ENCODE results near the gene ZBTB38. TPM values are rescaled to one million over a fixed set of nuclear protein-coding genes. Genes with fewer than 3 reads are reported as not detected.

The ZBTB38 gene
- total RNA-seq, 1 donor from 2014 or later, result 24.5 TPM

GRCh38 chr3:141410846-141411245 lies 42.5 kb downstream of the ZBTB38 start:
- H3K36me3 Mint-ChIP-seq, result peaks cover 33% of the 10 kb centered on the region
- no peak overlapping the region for H3K27ac ChIP-seq
- H3F3A ChIP-seq (ENCODE audit: low read depth), result peaks cover 14% of the 10 kb centered on the region
- H4K20me1 ChIP-seq (ENCODE audit: low read depth), result no peaks in the 10 kb centered on the region
- no peak for DNase-seq (ENCODE audit: low spot score)
- H2AFZ ChIP-seq (replicated peaks), result no peak overlapping the region
- no peak overlapping the region for H3K4me3 Mint-ChIP-seq
- no peak overlapping the region for H3K4me3 ChIP-seq
- TF ChIP-seq EZH2 (IDR thresholded peaks at IDR 0.05) (no peak), EZH2phosphoT487 (IDR thresholded peaks at IDR 0.05) (no peak)
- peaks cover 37% of the 10 kb centered on the region for H3K4me1 Mint-ChIP-seq
- H3K9me3 Mint-ChIP-seq, result no peaks in the 10 kb centered on the region
- no peak overlapping the region for H3K9ac ChIP-seq
- no peaks in the 10 kb centered on the region for H3K36me3 ChIP-seq
- H3K27me3 ChIP-seq, result no peaks in the 10 kb centered on the region
- no peaks in the 10 kb centered on the region for H3K27me3 Mint-ChIP-seq (ENCODE audit: insufficient read depth, low read depth)
- no peaks in the 10 kb centered on the region for H3K9me3 ChIP-seq (ENCODE audit: low read depth)
- H3K4me1 ChIP-seq, result peaks cover 17% of the 10 kb centered on the region
- no peaks in the 10 kb centered on the region for H3K79me2 ChIP-seq (ENCODE audit: low read depth)
- H3K4me2 ChIP-seq, result no peak overlapping the region
- H3K27ac Mint-ChIP-seq, result no peak overlapping the region

- Histone ChIP-seq H4K20me1 (ENCODE audit: low read depth) (no peaks in the 10 kb centered on the region), H3K9me3 (ENCODE audit: low read depth) (no peaks in the 10 kb centered on the region), H3K4me1 (peaks cover 17% of the 10 kb centered on the region), H3K79me2 (ENCODE audit: low read depth) (no peaks in the 10 kb centered on the region), H3K36me3 (no peaks in the 10 kb centered on the region), H2AFZ (replicated peaks) (peak overlapping the region; percentile 98), H3K4me2 (no peak overlapping the region), H3F3A (ENCODE audit: low read depth) (peaks cover 14% of the 10 kb centered on the region), H3K9ac (no peak overlapping the region), H3K27me3 (no peaks in the 10 kb centered on the region), H3K27ac (no peak overlapping the region), H3K4me3 (no peak overlapping the region)
- Mint-ChIP-seq H3K4me3 (no peak overlapping the region), H3K4me1 (peaks cover 42% of the 10 kb centered on the region), H3K9me3 (no peaks in the 10 kb centered on the region), H3K36me3 (peaks cover 29% of the 10 kb centered on the region), H3K27me3 (ENCODE audit: insufficient read depth, low read depth) (no peaks in the 10 kb centered on the region), H3K27ac (no peak overlapping the region)
- DNase-seq (ENCODE audit: low spot score), result no peak
- TF ChIP-seq CTCF (IDR thresholded peaks at IDR 0.05) (no peak), EZH2phosphoT487 (IDR thresholded peaks at IDR 0.05) (no peak), EZH2 (IDR thresholded peaks at IDR 0.05) (no peak)
Measured at GRCh38 chr3:141411251-141411771, 43.0 kb downstream of the ZBTB38 start.

GRCh38 chr3:141412087-141412935 lies 44.0 kb downstream of the ZBTB38 start:
- peak; percentile 44 for DNase-seq (ENCODE audit: low spot score)
- peaks cover 17% of the 10 kb centered on the region for H3K4me1 ChIP-seq
- no peaks in the 10 kb centered on the region for H3K9me3 Mint-ChIP-seq
- peak overlapping the region; percentile 98 for H2AFZ ChIP-seq (replicated peaks)
- TF ChIP-seq CTCF (IDR thresholded peaks at IDR 0.05) (no peak), EZH2phosphoT487 (IDR thresholded peaks at IDR 0.05) (no peak), EZH2 (IDR thresholded peaks at IDR 0.05) (no peak)
- no peak overlapping the region for H3K4me3 ChIP-seq
- peak overlapping the region; percentile 56 for H3K4me2 ChIP-seq
- H3K27me3 ChIP-seq, result no peaks in the 10 kb centered on the region
- H3K9ac ChIP-seq, result no peak overlapping the region
- H3K9me3 ChIP-seq (ENCODE audit: low read depth), result no peaks in the 10 kb centered on the region
- H3K36me3 ChIP-seq, result no peaks in the 10 kb centered on the region
- H3K36me3 Mint-ChIP-seq, result peaks cover 27% of the 10 kb centered on the region
- no peaks in the 10 kb centered on the region for H3K27me3 Mint-ChIP-seq (ENCODE audit: insufficient read depth, low read depth)
- no peaks in the 10 kb centered on the region for H4K20me1 ChIP-seq (ENCODE audit: low read depth)
- peak overlapping the region; percentile 30 for H3K27ac Mint-ChIP-seq
- peaks cover 46% of the 10 kb centered on the region for H3K4me1 Mint-ChIP-seq
- H3F3A ChIP-seq (ENCODE audit: low read depth), result peaks cover 14% of the 10 kb centered on the region
- H3K79me2 ChIP-seq (ENCODE audit: low read depth), result no peaks in the 10 kb centered on the region
- H3K4me3 Mint-ChIP-seq, result no peak overlapping the region
- no peak overlapping the region for H3K27ac ChIP-seq

GRCh38 chr3:141412936-141413354 lies 44.6 kb downstream of the ZBTB38 start:
- Mint-ChIP-seq H3K36me3 (peaks cover 29% of the 10 kb centered on the region), H3K27me3 (ENCODE audit: insufficient read depth, low read depth) (no peaks in the 10 kb centered on the region), H3K9me3 (no peaks in the 10 kb centered on the region), H3K27ac (peak overlapping the region; percentile 78), H3K4me1 (peaks cover 46% of the 10 kb centered on the region), H3K4me3 (no peak overlapping the region)
- H3F3A ChIP-seq (ENCODE audit: low read depth), result peaks cover 14% of the 10 kb centered on the region
- H3K4me3 ChIP-seq, result no peak overlapping the region
- H3K79me2 ChIP-seq (ENCODE audit: low read depth), result no peaks in the 10 kb centered on the region
- H3K27ac ChIP-seq, result no peak overlapping the region
- TF ChIP-seq EZH2phosphoT487 (IDR thresholded peaks at IDR 0.05), result no peak
- TF ChIP-seq CTCF (IDR thresholded peaks at IDR 0.05), result no peak
- TF ChIP-seq EZH2 (IDR thresholded peaks at IDR 0.05), result no peak
- H2AFZ ChIP-seq (replicated peaks), result peak overlapping the region; percentile 98
- H3K27me3 ChIP-seq, result no peaks in the 10 kb centered on the region
- peak overlapping the region; percentile 56 for H3K4me2 ChIP-seq
- no peaks in the 10 kb centered on the region for H3K9me3 ChIP-seq (ENCODE audit: low read depth)
- no peak overlapping the region for H3K9ac ChIP-seq
- no peaks in the 10 kb centered on the region for H3K36me3 ChIP-seq
- DNase-seq (ENCODE audit: low spot score), result peak; percentile 60
- no peaks in the 10 kb centered on the region for H4K20me1 ChIP-seq (ENCODE audit: low read depth)
- H3K4me1 ChIP-seq, result peaks cover 17% of the 10 kb centered on the region
